Fibroblast of upper back skin (primary cell): Measurements from ENCODE around the gene SMNDC1.
"Not testable (repeated sequence)": the region's sequence is repeated elsewhere in the genome, so short reads cannot be mapped to it uniquely, and the experiment has no call there.

Experiments
- DNase-seq: peaks from one replicate; pipeline ENCODE4 v3.0.0-alpha.2; 2013

The SMNDC1 gene

DNA sequence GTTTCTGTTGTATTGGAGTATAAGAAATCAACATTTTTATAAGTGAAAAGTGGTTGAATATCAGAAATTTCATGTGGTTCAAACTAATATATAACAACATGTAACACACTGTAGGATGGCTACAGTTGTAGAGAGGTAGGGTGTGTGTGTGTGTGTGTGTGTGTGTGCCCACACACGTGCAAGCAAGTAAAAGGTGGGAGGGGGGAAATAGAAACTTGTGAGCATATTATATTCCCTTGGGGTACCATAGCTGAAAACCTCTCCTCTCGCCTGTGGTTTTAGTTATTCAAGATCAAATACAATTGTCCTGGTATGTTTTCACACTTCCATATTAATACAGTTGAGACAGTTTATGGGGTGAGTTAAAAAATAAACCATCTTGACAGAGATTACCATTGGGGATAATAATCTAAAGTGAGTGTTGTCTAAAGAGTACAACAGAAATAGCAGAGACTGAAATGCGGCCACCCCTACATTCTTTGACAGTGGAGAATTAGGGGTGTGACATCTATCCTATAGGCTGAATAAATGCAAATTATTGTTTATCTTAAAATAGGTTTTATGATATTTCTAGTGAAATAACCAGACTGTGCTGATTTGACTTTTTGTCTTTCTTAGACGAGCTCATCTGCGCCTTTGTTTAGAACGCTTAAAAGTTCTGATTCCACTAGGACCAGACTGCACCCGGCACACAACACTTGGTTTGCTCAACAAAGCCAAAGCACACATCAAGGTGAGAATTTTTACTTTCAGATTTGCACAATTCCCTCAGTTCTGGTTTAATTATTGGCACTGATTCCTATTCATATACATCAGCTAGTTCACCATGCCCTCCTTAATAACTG is 25.9 kb downstream of the SMNDC1 start:
- no peak for DNase-seq

DNA sequence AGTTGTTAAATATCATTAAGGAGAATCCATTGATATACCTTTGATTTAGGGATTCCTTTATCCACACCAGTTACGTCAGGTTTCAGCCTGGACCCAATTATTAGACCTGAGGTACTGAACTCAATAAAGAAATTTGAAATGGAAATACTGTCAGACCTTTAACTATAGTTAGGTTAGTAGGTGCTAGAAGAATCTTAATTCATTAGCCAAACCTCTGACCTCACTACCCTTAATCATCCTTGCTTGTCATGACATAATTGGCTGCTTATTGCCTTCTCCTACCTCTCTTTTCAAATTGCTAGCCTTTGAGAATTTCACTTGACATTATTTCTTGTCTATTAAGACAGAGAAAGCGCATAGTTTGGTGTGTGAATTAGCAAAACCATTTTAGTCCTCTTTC is 27.1 kb downstream of the SMNDC1 start:
- DNase-seq, result no peak

DNA sequence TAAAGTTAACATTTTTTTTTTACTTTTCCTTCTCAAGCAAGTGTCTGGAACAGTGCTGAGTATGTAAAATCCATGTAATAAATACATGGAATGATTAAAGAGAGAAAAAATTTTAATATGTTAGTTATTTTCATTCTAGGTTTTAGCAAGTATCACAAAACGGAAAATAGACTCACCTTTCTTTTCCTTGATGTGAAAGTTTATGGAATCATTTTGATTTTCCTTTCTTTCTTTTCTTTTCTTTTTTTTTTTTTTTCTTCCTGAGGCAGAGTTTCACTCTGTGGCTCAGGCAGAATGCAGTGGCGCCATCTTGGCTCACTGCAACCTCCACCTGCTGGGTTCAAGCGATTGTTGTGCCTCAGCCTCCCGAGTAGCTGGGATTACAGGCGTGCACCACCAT is 28.1 kb downstream of the SMNDC1 start:
- no peak for DNase-seq

DNA sequence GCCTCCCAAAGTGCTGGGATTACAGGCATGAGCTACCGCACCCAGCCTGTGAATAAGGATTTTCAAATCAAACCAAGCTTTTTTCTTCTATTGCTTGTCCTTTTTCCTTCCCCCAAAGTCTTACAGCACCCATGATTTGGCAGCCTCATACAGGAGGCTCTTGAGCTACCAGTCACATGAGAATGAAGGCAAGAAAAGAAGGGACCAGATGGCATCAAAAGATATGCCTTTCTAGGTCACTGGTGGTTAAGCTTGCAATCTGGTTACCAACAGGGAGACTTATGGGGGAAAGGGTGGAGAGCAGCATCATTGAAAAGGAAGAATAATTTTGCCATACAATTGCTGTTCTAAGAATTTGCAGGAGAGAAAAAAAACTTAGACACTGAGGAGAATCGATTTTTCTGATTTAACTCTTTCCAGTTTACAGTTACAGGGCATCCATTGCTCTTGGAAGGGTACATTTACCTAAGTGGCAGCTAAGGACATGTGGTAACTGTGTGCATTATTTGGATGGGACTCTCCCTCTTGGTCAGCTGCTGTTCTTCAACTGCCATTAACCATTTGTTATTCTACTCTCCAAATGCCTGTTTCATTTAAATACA is 29.5 kb downstream of the SMNDC1 start:
- DNase-seq, result no peak

DNA sequence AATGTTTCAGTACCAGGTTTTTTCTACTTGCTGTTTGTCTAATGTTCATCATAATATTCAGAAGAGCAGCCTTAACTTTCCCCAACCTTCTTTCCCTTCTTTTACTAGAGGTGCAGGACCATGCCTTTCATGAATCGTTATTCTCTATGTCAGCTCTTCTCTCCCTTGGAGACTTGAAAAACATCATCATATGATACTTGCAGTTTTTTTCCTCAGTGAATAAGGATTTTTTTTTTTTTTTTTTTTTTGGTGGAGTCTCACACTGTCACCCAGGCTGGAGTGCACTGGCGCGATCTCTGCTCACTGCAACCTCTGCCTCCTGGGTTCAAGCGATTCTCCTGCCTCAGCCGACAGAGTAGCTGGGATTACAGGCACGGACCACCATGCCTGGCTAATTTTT is 30.1 kb downstream of the SMNDC1 start:
- no peak for DNase-seq

DNA sequence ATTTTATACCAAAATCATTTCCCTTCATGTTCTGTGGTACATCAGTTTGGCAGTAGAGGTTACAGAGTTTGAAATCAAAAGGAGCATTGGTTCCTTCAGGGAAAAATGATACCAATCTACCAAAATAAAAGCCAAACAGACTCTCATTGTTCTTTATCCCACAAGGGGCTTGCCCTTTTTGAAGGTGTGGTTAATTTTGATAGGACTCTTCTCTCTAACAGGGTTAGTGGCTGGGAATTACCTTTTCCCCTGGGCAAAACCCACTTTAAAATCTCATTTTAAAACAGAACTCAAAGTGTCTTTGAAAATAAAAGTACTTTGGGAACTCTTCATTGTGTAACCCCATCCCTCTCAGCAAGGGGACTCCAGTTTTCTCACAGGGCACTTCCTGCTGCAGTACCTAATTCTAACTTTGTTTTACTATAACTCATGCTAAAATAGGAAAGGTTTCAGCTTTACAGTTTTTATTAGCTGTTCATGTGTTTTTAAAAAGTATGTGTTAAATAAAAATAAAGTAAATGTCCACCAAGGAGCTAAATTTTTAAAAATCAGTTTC is 30.6 kb downstream of the SMNDC1 start:
- no peak for DNase-seq

DNA sequence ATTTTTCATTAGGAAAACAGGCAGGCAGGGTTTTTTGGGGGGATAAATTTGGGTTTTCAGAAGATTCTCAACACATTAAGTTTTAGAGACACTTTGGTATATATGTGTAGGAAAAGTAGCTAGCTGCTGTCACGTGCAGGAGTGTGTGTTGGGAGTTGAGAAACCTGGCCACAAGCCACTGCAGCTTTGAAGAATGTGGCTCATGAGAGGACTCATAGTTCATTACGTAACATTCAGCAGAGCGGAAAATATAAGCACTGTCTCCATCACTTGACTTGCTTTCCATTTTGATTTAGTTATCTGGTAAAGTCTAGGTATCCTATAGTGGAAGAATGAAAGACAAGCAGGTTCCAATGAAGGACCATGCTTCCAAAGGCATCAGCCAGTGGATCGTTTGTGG is 31.2 kb downstream of the SMNDC1 start:
- DNase-seq, result peak; percentile 78

DNA sequence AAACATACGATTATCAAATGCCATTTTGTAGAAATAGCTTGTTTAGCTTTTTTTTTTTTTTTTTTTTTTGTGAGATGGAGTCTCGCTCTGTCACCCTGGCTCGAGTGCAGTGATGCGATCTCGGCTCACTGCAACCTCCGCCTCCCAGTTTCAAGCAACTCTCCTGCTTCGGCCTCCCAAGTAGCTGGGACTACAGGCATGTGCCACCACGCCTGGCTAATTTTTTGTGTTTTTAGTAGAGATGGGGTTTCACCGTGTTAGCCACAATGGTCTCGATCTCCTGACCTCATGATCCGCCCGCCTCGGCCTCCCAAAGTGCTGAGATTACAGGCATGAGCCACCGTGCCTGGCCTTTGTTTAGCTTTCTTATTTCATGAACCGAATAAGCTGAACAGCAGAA is 31.7 kb downstream of the SMNDC1 start:
- DNase-seq, result not testable (repeated sequence)

DNA sequence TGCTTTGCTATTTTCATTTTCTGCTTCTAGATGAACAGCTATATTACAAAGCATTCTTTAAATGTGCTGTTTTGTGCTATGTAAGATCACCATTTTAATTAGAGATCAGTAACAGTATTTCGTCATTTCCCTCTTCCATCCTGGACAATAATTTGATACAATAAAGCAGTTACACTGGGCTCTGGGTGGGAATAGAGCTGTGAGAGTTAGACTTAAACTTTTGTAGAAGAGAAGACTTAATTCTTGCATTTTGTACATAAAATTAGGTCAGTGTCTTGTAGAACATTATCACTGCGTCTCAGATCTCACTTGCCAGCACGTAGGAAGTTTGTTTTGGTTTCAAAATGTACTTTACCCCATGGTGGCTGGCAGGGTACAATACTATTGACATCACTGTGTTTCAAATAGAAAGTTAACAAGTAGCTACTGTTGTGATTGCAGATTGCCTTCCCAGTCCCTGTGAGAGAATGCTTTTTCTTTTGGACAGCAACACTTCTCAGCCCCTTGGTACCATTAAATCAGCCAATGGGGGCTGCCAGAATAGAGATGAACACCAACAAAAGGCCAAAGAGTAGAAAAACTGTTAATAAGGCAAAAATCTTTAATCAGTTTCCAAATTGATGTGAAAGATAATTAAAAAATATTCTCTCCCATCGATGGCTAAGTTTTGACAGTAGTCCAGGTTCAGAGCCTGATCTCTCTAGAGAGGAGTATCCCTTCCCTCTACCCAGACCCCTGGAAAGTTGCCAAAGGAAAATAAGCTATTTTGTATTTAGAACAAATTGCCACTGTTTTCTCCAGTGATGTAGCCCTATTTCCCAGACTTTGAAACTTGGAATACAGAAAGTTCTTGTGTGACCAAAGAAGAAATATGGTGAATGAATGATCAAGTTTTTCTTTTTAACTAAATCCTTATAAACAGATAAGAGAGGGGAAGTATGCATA is 35.1 kb downstream of the SMNDC1 start:
- no peak for DNase-seq

DNA sequence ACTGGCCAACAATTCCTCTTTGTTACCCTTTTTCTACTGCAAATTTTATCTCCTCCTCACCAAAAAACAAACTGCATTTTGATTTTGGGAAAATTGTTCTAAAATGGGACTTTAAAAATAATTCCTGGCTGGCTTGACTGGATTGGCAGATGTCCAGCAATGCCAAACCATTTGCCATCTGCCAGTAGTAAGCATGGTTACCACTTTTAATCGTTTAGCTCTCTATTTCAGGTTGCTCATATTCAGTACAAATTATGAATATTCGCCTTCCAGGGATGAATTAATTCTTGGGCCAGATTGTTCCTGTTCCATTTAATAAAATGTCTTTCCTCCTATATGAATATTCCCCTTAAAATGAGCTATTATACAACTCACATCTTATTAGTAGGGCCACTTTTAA is 35.7 kb downstream of the SMNDC1 start:
- no peak for DNase-seq

DNA sequence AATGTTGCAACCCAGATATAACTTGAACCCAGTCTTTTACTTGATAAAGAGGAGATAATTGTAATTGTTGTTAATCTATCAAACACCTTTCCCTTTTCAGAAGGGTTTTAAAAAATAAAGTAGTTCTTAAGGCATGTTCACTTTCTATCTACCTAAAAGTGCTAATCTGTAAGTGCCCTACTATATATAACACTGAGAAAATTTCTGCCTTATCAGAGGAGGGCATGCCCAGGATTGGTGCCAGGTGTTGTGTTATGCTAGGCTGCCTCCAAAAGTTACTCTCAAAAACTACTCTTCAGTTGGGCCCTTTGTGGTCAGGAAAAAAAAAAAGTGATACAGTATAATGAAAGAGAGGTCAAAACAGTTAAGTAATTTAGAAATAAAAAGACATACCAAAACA is 36.3 kb downstream of the SMNDC1 start:
- no peak for DNase-seq

DNA sequence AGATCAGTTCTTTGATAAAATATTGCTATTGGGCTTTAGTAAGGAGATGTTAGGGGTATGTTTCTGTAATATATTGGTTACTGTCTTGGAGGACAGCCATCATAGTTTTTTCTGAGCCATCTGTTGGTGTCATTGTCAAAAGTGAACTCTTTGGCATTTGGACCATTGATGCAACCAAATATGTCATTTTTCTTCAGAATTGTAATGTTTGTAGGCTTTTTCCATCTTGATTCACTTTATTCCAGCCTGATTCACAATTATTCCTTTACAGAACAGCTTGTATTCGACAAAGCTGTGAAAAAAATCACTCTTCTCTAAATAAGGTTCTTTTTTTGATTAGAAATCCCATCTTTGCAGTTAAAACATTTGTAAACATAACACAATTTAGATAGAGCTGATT is 37.4 kb downstream of the SMNDC1 start:
- DNase-seq, result no peak

DNA sequence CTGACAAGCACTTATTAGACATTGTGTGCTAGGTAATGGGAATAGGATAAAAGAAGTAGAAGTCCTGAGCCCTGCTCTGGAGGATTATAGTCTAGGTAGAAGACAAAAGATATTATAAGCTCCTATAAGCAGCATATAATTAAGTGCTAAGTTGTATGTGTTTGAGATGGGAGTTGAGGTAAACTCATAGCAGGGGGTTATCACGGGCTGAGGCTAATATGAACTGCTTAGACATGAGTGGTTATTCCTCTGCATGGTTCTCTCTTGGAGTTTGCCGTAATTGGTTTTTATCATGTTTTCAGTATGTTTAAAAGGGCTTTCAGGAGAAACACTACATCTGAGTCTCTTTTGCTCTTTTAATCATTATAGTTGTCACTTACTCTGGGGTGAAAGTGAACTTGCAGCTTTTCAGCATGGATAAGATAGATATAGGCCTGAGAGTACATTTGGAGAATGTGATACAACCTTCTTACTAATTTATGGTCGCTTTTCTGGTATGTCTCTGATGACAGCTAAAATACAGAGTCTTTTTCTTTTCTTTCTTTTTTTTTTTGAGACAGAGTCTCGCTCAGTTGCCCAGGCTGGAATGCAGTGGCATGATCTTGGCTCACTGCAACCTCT is 39.0 kb downstream of the SMNDC1 start:
- DNase-seq, result no peak

DNA sequence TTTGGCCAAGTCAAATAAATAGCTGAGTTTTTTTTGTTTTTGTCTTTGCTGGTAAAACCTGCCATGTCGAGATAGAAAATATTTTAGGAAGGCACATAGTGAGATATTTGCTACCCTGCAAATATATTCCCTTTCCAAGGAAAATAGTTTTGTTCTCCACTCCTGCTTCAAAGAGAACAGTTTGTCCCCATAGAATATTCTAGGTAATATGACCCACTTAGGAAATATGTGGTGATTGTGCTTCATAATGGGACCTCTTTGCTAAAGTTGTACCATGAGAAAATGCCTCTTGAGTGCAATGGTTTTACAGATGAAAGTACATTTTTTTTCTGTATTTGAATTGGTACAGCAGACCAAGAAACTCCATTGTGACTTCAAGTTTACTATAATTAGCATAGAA is 41.6 kb downstream of the SMNDC1 start:
- no peak for DNase-seq

DNA sequence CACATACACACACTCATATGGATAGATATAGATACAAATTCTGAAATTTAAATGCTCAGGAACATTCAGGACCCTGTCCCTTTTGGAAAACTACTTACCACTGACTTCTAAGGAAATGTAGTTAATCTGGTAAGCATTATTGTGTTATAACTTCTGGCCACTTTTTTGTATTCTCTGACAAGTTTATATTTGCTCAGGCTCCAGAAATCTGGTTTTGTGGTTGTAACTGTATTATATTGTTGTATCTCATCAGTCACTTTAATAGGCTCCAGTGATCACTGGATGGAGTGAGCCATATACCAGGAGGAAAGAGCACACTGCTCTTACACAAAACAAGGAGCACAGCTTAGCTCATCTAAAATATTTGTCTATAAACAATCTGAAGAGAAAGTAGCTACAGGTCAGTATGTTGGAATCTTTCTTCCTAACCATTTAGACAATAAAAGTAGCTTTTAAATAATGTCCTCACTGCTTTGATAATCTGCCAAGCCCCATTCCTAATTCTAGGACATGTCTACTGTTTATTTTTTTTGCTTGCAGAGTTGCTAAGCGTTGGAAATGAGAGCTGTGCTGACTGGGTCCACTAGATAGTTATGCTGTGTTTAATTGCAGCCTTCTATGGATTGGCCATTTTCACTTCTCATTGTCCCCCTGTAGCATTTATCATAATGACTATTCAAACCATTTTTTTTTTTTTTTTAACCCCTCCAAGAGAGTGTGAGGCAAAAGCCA is 43.8 kb downstream of the SMNDC1 start:
- no peak for DNase-seq

DNA sequence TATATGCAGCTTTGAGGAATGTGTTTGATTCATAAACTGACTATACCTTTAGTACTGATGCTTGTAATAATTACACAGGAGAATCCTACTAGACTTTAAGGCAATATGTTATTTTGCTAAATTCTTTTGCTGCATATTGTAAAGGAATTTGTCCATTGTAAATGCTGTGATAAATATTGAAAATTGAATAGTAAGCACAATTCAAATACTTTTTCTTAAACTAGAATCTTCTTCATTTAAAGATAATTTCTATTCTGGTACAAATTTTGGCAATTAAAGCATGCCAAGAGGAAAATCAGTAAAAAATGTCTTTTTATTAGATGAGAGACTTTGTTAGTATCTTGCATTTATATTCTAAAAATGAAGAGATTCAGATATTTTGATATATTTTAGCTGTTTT is 45.4 kb downstream of the SMNDC1 start:
- no peak for DNase-seq

DNA sequence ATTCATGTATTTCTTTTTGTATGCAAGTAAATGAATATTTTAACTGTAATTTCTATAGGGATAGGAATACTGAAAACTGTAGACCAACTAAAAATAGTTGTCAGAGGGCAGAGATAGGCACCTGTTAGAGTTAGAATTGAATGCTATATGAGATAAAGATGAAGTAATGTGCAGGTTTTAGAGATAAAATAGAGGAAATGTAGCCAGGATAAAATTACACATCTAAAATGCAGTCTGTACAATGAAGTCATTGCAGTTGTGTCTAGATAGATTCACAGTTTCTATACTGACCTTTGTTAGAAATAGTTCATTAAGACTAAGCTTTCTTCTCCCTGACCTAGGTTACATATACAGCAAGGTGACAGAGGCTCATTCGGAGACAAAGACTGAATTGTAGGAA is 46.2 kb downstream of the SMNDC1 start:
- DNase-seq, result no peak

DNA sequence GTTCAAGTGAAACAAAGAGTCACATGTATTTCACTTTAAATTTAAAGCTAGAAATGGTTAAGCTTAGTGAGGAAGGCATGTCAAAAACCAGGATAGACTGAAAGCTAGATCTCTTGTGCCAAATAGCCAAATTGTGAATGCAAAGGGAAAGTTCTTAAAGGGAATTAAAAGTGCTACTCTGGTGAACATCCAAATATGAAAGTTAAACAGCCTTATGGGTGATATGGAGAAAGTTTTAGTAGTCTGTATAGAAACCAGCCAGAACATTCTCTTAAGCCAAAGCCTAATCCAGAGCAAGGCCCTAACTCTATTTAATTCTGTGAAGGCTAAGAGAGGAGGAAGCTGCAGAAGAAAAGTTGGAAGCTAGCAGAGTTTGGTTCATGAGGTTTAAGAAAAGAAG is 50.3 kb downstream of the SMNDC1 start:
- DNase-seq, result no peak

DNA sequence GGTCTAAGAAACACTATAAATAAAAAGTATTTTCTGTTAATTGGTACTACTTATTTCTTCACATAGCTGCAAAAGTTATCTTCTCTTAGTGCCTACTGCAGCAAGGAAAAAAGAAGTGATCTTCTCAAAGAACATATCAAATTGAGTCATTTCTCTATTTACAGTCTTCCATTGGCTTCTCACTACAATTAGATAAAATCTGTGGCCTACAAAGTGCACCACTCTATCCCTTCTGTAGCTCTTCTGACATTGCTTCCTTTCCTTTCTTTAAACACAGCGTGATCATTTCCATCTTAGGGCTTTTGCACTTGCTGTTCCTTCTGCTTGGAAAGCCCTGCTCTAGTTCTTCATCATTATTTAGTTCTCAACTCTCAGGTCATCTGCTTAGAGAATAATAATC is 52.6 kb downstream of the SMNDC1 start:
- DNase-seq, result no peak

DNA sequence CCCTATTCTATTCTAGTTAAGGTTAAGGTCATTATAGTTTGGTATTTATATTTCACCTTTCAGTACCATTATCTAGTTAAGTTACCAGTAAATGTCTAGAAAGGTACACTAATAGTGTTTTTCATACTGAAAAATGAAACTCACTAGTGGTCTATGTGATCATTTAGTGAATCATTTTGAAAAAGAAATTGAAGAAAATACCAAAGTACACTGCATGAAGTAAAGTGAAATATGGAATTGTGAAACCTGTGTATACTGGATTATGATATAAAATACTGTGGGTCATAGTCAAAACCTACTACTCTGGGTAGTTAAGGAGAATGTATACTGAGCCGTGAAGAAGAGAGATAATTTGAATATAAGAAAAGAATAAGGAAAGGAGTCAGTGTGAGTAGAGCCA is 53.3 kb downstream of the SMNDC1 start:
- DNase-seq, result not testable (repeated sequence)

DNA sequence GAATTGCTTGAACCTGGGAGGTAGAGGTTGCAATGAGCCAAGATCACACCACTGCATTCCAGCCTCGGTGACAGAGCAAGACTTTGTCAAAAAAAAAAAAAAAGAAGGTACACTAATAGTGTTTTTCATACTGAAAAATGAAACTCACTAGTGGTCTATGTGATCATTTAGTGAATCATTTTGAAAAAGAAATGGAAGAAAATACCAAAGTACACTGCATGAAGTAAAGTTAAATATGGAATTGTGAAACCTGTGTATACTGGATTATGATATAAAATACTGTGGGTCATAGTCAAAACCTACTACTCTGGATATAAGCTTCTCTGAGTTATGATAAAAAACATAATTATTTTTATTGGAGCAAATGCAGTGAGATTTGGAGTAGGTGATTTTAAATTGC is 55.2 kb downstream of the SMNDC1 start:
- not testable (repeated sequence) for DNase-seq

DNA sequence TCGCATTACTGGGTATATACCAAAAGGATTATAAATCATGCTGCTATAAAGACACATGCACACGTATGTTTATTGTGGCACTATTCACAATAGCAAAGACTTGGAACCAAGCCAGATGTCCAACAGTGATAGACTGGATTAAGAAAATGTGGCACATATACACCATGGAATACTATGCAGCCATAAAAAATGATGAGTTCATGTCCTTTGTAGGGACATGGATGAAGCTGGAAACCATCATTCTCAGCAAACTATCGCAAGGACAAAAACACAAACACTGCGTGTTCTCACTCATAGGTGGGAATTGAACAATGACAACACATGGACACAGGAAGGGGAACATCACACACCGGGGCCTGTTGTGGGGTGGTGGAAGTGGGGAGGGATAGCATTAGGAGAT is 56.9 kb downstream of the SMNDC1 start:
- not testable (repeated sequence) for DNase-seq
